Caco-2 (cell line): ENCODE results near the gene CSK. TPM values are rescaled to one million over a fixed set of nuclear protein-coding genes. Genes with fewer than 3 reads are reported as not detected.

Experiments used
- BruUV-seq: library from RNA; stranded (reverse); fragments of 400-500 nt; replicated peaks from 2 replicates; lab custom pipeline; 2021; lab: Mats Ljungman, UMichigan
- CTCF ChIA-PET: fragments of 300-600 bp; sonication (Branson Sonifier 250); formaldehyde crosslinking; loops from one replicate; lab custom pipeline; 2022; ENCODE audit warnings: antibody characterized with exemption; lab: Charles Lee
- POLR2A ChIA-PET: fragments of 300-600 bp; sonication (Branson Sonifier 250); formaldehyde crosslinking; loops from one replicate; lab custom pipeline; 2022; ENCODE audit warnings: antibody characterized with exemption; lab: Charles Lee
- DNase-seq, 2 experiments: peaks; one replicate each; pipeline versions ENCODE4 v3.0.0 to v3.0.0-alpha.2; 2020 to 2022
- H3K27me3 ChIP-seq: replicated peaks from 2 replicates; pipeline ENCODE4 v1.6.0; 2011; ENCODE audit warnings: low read length; ENCODE audit not compliant: control insufficient read depth, insufficient read depth
- H3K36me3 ChIP-seq: 2 replicates; pipeline ENCODE4 v1.5.1; 2011; ENCODE audit warnings: low read length; ENCODE audit not compliant: control insufficient read depth, insufficient read depth
- H3K4me1 ChIP-seq: fragments of 250-450 bp; sonication (Bioruptor Pico); 2 replicates; pipeline ENCODE4 v1.5.1; 2020; ENCODE audit warnings: mild to moderate bottlenecking
- H3K4me3 ChIP-seq: 2 replicates; pipeline ENCODE4 v1.5.1; 2011; ENCODE audit warnings: low read depth, mild to moderate bottlenecking, control low read depth, low read length
- H3K9me3 ChIP-seq: fragments of 250-450 bp; sonication (Bioruptor Pico); 2 replicates; pipeline ENCODE4 v1.5.1; 2020; ENCODE audit warnings: mild to moderate bottlenecking, moderate library complexity
- H3K27ac Mint-ChIP-seq: one replicate; pipeline ENCODE4 v1.8.0; 2022; ENCODE audit warnings: mixed read lengths; ENCODE audit not compliant: unreplicated experiment
- H3K27me3 Mint-ChIP-seq: one replicate; pipeline ENCODE4 v1.8.0; 2022; ENCODE audit warnings: mixed read lengths; ENCODE audit not compliant: insufficient read depth, unreplicated experiment
- H3K36me3 Mint-ChIP-seq: one replicate; pipeline ENCODE4 v1.8.0; 2022; ENCODE audit warnings: mild to moderate bottlenecking, mixed read lengths; ENCODE audit not compliant: insufficient read depth, unreplicated experiment
- H3K4me1 Mint-ChIP-seq: one replicate; pipeline ENCODE4 v1.8.0; 2022; ENCODE audit warnings: low read depth, mixed read lengths; ENCODE audit not compliant: unreplicated experiment
- H3K4me3 Mint-ChIP-seq: one replicate; pipeline ENCODE4 v1.8.0; 2022; ENCODE audit warnings: mild to moderate bottlenecking, moderate library complexity, mixed read lengths; ENCODE audit not compliant: unreplicated experiment
- H3K9me3 Mint-ChIP-seq: one replicate; pipeline ENCODE4 v1.8.0; 2022; ENCODE audit warnings: mixed read lengths; ENCODE audit not compliant: unreplicated experiment
- CTCF ChIP-seq, 2 experiments: fragments of 200-600 bp in 1 of 2; IDR thresholded peaks; 1 replicate in 1 of 2; 2 replicates in 1 of 2; pipeline versions ENCODE4 v1.5.1 to v1.8.0; 2011 to 2022; ENCODE audit warnings: antibody characterized with exemption in 1 of 2, control low read depth in 1 of 2, inconsistent platforms in 1 of 2, low read depth in 1 of 2, low read length in 1 of 2, mild to moderate bottlenecking in 1 of 2, moderate library complexity in 1 of 2; ENCODE audit not compliant: insufficient read depth in 1 of 2, severe bottlenecking in 1 of 2, unreplicated experiment in 1 of 2
- intact Hi-C: fragments of 100-400 bp; cut with micrococcal nuclease; formaldehyde crosslinking; loops from one replicate; pipeline ENCODE4 v1.10.0; 2022; ENCODE audit not compliant: unreplicated experiment
- total RNA-seq: library from RNA; stranded (reverse); gene quantifications from 2 replicates; pipeline ENCODE4 v1.2.3, GENCODE V29; 2022

Gene CSK
- total RNA-seq, 1 experiment from 2014 or later = 62.7 TPM

- Mint-ChIP-seq H3K4me1 (no peaks in the 10 kb centered on the region), H3K27me3 (peaks cover 10% of the 10 kb centered on the region), H3K9me3 (no peaks in the 10 kb centered on the region), H3K36me3 (no peaks in the 10 kb centered on the region), H3K4me3 (no peak overlapping the region), H3K27ac (no peak overlapping the region)
- no peaks in the 10 kb centered on the region for H3K36me3 ChIP-seq
- ChIA-PET POLR2A (interaction anchor here (0.5 kb wide), 1 partner anchor 197 kb away, joined by 3 read pairs; the partner anchor contains the start of gene PPCDC), CTCF (interaction anchor here (0.5 to 1.2 kb wide), 5 partner anchors 15 to 155 kb away, joined by 3 to 6 read pairs (median 3); no protein-coding TSS in a partner anchor)
- no TSS peak for BruUV-seq
- intact Hi-C loops = no loop called here
- no peak for DNase-seq
- no peaks in the 10 kb centered on the region for H3K4me1 ChIP-seq
- H3K27me3 ChIP-seq = peaks cover 1% of the 10 kb centered on the region; the same call in 1 of the 2 replicates
- no peaks in the 10 kb centered on the region for H3K9me3 ChIP-seq
- no peak for TF ChIP-seq CTCF (IDR thresholded peaks at IDR 0.05; ENCODE audit: insufficient read depth in 1 of 2, low read depth in 1 of 2, low read length in 1 of 2, severe bottlenecking in 1 of 2, unreplicated experiment in 1 of 2)
- H3K4me3 ChIP-seq = no peak overlapping the region
Observed at GRCh38 chr15:74825866-74826265, 44.0 kb downstream of the CSK start.

DNA sequence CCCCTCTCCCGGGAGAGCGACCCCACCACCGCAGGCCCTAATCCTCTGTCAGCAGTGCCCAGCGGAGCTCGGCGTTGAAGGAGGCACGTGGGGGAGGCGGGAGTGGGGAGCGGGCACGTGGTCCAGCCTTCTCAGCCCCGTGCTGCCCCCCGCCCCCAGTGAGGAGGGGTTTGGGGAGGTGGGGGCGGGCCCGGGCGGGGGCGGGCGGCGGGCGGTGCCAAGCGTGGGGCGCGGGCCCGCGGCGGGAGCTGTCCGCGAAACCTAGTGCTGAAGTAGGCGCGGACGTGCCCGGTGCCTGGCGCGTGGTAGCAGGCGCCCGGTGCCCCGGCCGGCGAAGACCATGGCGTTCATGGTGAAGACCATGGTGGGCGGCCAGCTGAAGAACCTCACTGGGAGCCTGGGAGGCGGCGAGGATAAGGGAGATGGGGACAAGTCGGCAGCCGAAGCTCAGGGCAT, 44.5 kb downstream of the CSK start, which contains the start of gene CPLX3:
Gene CPLX3, plus strand, starts transcription at position 264 of the 456 bp plus-strand sequence. Its CDS starts 77 bp downstream, at position 341.
- H3K27me3 Mint-ChIP-seq = peaks cover 10% of the 10 kb centered on the region
- CTCF ChIA-PET = interaction anchor here (0.6 to 1.2 kb wide), 3 partner anchors 14 to 112 kb away, joined by 3 to 5 read pairs (median 3); no protein-coding TSS in a partner anchor
- H3K4me1 Mint-ChIP-seq = no peaks in the 10 kb centered on the region
- Histone ChIP-seq H3K9me3 (no peaks in the 10 kb centered on the region), H3K27me3 (peaks cover 1% of the 10 kb centered on the region; the same call in 1 of the 2 replicates), H3K4me1 (no peaks in the 10 kb centered on the region), H3K36me3 (no peaks in the 10 kb centered on the region), H3K4me3 (no peak within 1 kb of the TSS)
- POLR2A ChIA-PET = interaction anchor here (0.5 kb wide), 1 partner anchor 197 kb away, joined by 3 read pairs; the partner anchor contains the start of gene PPCDC
- H3K9me3 Mint-ChIP-seq = no peaks in the 10 kb centered on the region
- H3K4me3 Mint-ChIP-seq = no peak within 1 kb of the TSS
- BruUV-seq = no TSS peak
- H3K27ac Mint-ChIP-seq = no peak within 1 kb of the TSS
- peak in 1 of 2 experiments; percentile 68 for DNase-seq
- TF ChIP-seq CTCF (IDR thresholded peaks at IDR 0.05; ENCODE audit: insufficient read depth in 1 of 2, low read depth in 1 of 2, low read length in 1 of 2, severe bottlenecking in 1 of 2, unreplicated experiment in 1 of 2) = no peak
- no peaks in the 10 kb centered on the region for H3K36me3 Mint-ChIP-seq
- intact Hi-C loops = no loop called here

GRCh38 chr15:74826921-74827320, 45.0 kb downstream of the CSK start:
- no peaks in the 10 kb centered on the region for H3K36me3 ChIP-seq
- H3K4me3 ChIP-seq = no peak overlapping the region
- no peaks in the 10 kb centered on the region for H3K9me3 ChIP-seq
- POLR2A ChIA-PET = no interaction called here
- Mint-ChIP-seq H3K4me3 (no peak overlapping the region), H3K27me3 (peaks cover 10% of the 10 kb centered on the region), H3K4me1 (no peaks in the 10 kb centered on the region), H3K9me3 (no peaks in the 10 kb centered on the region), H3K27ac (no peak overlapping the region), H3K36me3 (no peaks in the 10 kb centered on the region)
- H3K4me1 ChIP-seq = no peaks in the 10 kb centered on the region
- CTCF ChIA-PET = interaction anchor here (1.2 kb wide), 1 partner anchor 14 kb away, joined by 3 read pairs; no protein-coding TSS in a partner anchor
- TF ChIP-seq CTCF (IDR thresholded peaks at IDR 0.05; ENCODE audit: insufficient read depth in 1 of 2, low read depth in 1 of 2, low read length in 1 of 2, severe bottlenecking in 1 of 2, unreplicated experiment in 1 of 2) = no peak
- H3K27me3 ChIP-seq = peaks cover 1% of the 10 kb centered on the region; the same call in 1 of the 2 replicates
- no peak for DNase-seq
- no TSS peak for BruUV-seq
- intact Hi-C loops = no loop called here
